Measurements from ENCODE around the gene ENTPD8. TPM values are rescaled to one million over a fixed set of nuclear protein-coding genes. Genes with fewer than 3 reads are reported as not detected.

ENTPD8 gene
- total and polyA plus RNA-seq, 2 donors (not counting 1 experiment from before 2014, with no cell fraction given): not detected

GRCh38 chr9:137465720-137466388 lies 24.7 kb upstream of the ENTPD8 start:
- intact Hi-C loops (cut with micrococcal nuclease): no loop called here
- Mint-ChIP-seq H3K4me3 (no peak overlapping the region), H3K9me3 (ENCODE audit: insufficient read depth) (no peaks in the 10 kb centered on the region), H3K4me1 (peaks cover 15% of the 10 kb centered on the region), H3K27me3 (no peaks in the 10 kb centered on the region), H3K27ac (no peak overlapping the region)
- WGBS (ENCODE audit: insufficient coverage): 97% methylated on average over 23 of the region's 23 CpGs
- DNase-seq (no peak), ATAC-seq (ENCODE audit: low read depth) (no peak)
- no peak overlapping the region for H3K4me2 ChIP-seq (replicated peaks; ENCODE audit: low read depth, low read length, poor library complexity, severe bottlenecking)
- no peak overlapping the region for H3K9ac ChIP-seq (ENCODE audit: low read length)
- POLR2A ChIA-PET: no interaction called here
- no peak overlapping the region for H3K4me3 ChIP-seq (ENCODE audit: control extremely low read depth in 1 of 5, extremely low read depth in 1 of 5, insufficient read depth in 1 of 5, low read depth in 2 of 5, low read length in 4 of 5)
- no peaks in the 10 kb centered on the region for H3K36me3 ChIP-seq (replicated peaks in 1 of 2; ENCODE audit: control extremely low read depth in 1 of 2, control insufficient read depth in 1 of 2, extremely low read depth in 1 of 2, insufficient read depth in 2 of 2, low read length in 1 of 2)
- TF ChIP-seq, protein P1, sequence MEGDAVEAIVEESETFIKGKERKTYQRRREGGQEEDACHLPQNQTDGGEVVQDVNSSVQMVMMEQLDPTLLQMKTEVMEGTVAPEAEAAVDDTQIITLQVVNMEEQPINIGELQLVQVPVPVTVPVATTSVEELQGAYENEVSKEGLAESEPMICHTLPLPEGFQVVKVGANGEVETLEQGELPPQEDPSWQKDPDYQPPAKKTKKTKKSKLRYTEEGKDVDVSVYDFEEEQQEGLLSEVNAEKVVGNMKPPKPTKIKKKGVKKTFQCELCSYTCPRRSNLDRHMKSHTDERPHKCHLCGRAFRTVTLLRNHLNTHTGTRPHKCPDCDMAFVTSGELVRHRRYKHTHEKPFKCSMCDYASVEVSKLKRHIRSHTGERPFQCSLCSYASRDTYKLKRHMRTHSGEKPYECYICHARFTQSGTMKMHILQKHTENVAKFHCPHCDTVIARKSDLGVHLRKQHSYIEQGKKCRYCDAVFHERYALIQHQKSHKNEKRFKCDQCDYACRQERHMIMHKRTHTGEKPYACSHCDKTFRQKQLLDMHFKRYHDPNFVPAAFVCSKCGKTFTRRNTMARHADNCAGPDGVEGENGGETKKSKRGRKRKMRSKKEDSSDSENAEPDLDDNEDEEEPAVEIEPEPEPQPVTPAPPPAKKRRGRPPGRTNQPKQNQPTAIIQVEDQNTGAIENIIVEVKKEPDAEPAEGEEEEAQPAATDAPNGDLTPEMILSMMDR (IDR thresholded peaks at IDR 0.05): no peak
- no peak for TF ChIP-seq EZH2 (IDR thresholded peaks at IDR 0.05; ENCODE audit: borderline replicate concordance, insufficient read depth, low read depth, low read length, poor library complexity, severe bottlenecking)
- no peak overlapping the region for H3K27ac ChIP-seq (ENCODE audit: low read length in 2 of 2)
- H3K27me3 ChIP-seq (replicated peaks in 1 of 4; ENCODE audit: control extremely low read depth in 1 of 4, control insufficient read depth in 3 of 4, insufficient read depth in 4 of 4, low read length in 3 of 4): no peaks in the 10 kb centered on the region
- no peaks in the 10 kb centered on the region for H3K79me2 ChIP-seq (ENCODE audit: control insufficient read depth, insufficient read depth, low read length)
- H2AFZ ChIP-seq (ENCODE audit: insufficient read depth, low read depth, low read length, poor library complexity, severe bottlenecking): no peak overlapping the region
- CTCF ChIA-PET: no interaction called here
- H3K9me3 ChIP-seq (ENCODE audit: control extremely low read depth in 1 of 3, control insufficient read depth in 2 of 3, insufficient read depth in 1 of 3, low read length in 2 of 3): peaks cover 0 to 4% (median 0%) of the 10 kb centered on the region in 3 donors
- no peaks in the 10 kb centered on the region for H4K20me1 ChIP-seq (ENCODE audit: control insufficient read depth, insufficient read depth, low read length, poor library complexity, severe bottlenecking)
- peaks cover 18 to 19% of the 10 kb centered on the region in 2 donors for H3K4me1 ChIP-seq (ENCODE audit: control insufficient read depth in 2 of 2, insufficient read depth in 2 of 2, low read length in 2 of 2)

DNA sequence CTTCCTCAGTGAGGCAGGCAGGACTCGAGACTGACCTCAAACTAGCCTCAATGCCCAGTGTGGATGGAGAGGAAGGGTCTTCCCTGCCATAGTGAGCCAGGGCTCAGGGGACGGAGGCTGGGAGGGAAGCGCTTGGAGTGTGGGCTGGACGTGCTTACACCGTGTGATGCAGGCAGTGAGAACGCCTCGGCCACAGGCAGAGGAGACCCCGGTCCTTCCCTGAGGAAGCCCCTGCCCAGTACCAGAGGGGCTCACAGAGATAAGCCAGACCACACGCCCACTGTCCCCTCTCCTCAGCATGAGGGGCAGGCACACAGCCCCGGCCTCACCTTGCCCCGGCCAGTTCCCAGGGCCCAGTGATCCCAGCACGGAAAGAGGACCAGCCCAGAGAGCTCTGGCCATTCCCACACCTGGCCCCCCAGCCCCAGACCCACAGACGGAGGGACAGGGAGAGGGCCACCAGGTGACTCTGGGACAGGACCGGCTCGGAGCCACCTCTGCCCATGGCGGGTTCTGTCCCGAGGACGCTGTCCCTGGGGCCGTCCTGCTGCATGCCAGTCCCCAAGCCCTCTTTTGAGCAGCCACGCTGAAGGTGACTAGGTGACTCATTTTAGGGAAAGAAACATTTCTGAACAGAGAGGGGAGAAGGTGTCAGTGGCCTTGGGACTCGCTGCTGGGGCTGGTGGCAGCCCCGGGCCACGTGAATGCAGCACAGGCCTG lies 24.0 kb upstream of the ENTPD8 start:
- Mint-ChIP-seq H3K27me3 (no peaks in the 10 kb centered on the region), H3K27ac (no peak overlapping the region), H3K4me3 (no peak overlapping the region), H3K9me3 (ENCODE audit: insufficient read depth) (no peaks in the 10 kb centered on the region), H3K4me1 (peaks cover 12% of the 10 kb centered on the region)
- DNase-seq (no peak), ATAC-seq (ENCODE audit: low read depth) (no peak)
- no peak overlapping the region for H3K27ac ChIP-seq (ENCODE audit: low read length in 2 of 2)
- H3K4me2 ChIP-seq (replicated peaks; ENCODE audit: low read depth, low read length, poor library complexity, severe bottlenecking): no peak overlapping the region
- peaks cover 0 to 4% (median 0%) of the 10 kb centered on the region in 3 donors for H3K9me3 ChIP-seq (ENCODE audit: control extremely low read depth in 1 of 3, control insufficient read depth in 2 of 3, insufficient read depth in 1 of 3, low read length in 2 of 3)
- no peak for TF ChIP-seq EZH2 (IDR thresholded peaks at IDR 0.05; ENCODE audit: borderline replicate concordance, insufficient read depth, low read depth, low read length, poor library complexity, severe bottlenecking)
- TF ChIP-seq, protein P1 (IDR thresholded peaks at IDR 0.05): no peak
- no peak overlapping the region for H2AFZ ChIP-seq (ENCODE audit: insufficient read depth, low read depth, low read length, poor library complexity, severe bottlenecking)
- no peaks in the 10 kb centered on the region for H3K27me3 ChIP-seq (replicated peaks in 1 of 4; ENCODE audit: control extremely low read depth in 1 of 4, control insufficient read depth in 3 of 4, insufficient read depth in 4 of 4, low read length in 3 of 4)
- H3K4me1 ChIP-seq (ENCODE audit: control insufficient read depth in 2 of 2, insufficient read depth in 2 of 2, low read length in 2 of 2): peaks cover 22 to 25% of the 10 kb centered on the region in 2 donors
- H3K9ac ChIP-seq (ENCODE audit: low read length): no peak overlapping the region
- H3K79me2 ChIP-seq (ENCODE audit: control insufficient read depth, insufficient read depth, low read length): no peaks in the 10 kb centered on the region
- ChIA-PET CTCF (no interaction called here), POLR2A (interaction anchor here (0.6 kb wide), 1 partner anchor 487 kb away, joined by 3 read pairs; no protein-coding TSS in a partner anchor)
- WGBS (ENCODE audit: insufficient coverage): 97% methylated on average over 21 of the region's 23 CpGs
- H4K20me1 ChIP-seq (ENCODE audit: control insufficient read depth, insufficient read depth, low read length, poor library complexity, severe bottlenecking): no peaks in the 10 kb centered on the region
- H3K4me3 ChIP-seq (ENCODE audit: control extremely low read depth in 1 of 5, extremely low read depth in 1 of 5, insufficient read depth in 1 of 5, low read depth in 2 of 5, low read length in 4 of 5): no peak overlapping the region
- intact Hi-C loops (cut with micrococcal nuclease): no loop called here
- H3K36me3 ChIP-seq (replicated peaks in 1 of 2; ENCODE audit: control extremely low read depth in 1 of 2, control insufficient read depth in 1 of 2, extremely low read depth in 1 of 2, insufficient read depth in 2 of 2, low read length in 1 of 2): no peaks in the 10 kb centered on the region

All from B cell (primary cell).